Activated T-cell treated with anti-CD3 and anti-CD28 coated beads, Interleukin-2, amount 50 U/mL, for 48 hours (primary cell): ENCODE measurements around the gene G6PC2.

Experiments used
- DNase-seq, 2 experiments: peaks; one replicate each; pipeline ENCODE4 v3.0.0-alpha.2; 2020

G6PC2 gene

GRCh38 chr2:168949324-168949723 lies 48.2 kb downstream of the G6PC2 start:
- DNase-seq = no peak

- no peak for DNase-seq
Measured at GRCh38 chr2:168951871-168952270, 50.8 kb downstream of the G6PC2 start.

- DNase-seq = no peak
Measured at GRCh38 chr2:168952424-168952823, 51.3 kb downstream of the G6PC2 start.

DNA sequence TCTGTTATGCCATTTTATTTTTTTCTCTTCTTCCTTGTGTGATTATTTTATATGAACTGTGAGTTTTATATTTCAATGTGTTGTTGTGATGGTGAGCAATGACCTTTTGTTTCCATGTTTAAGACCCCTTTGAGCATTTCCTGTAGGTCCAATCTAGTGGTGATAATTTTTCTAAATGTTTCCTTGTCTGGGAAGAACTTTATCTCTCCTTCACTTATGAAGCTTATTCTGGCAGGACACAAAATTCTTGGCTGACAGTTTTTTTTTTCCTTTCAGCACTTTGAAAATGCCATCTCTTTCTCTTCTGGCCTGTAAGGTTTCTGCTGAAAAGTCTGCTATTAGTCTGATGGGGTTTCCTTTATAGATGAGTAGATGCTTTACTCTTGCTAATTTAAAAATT lies 53.2 kb downstream of the G6PC2 start:
- no peak for DNase-seq

GRCh38 chr2:168955321-168955720 lies 54.2 kb downstream of the G6PC2 start:
- DNase-seq = no peak

- no peak for DNase-seq
Measured at GRCh38 chr2:168956392-168956791, 55.3 kb downstream of the G6PC2 start.
